C4-2B (cell line): ENCODE data around the gene C2CD2.

ENCODE experiments used
- ZFX ChIP-seq: fragments of 450-650 bp; IDR thresholded peaks from 2 replicates; pipeline ENCODE4 v1.6.1; 2017
- TF ChIP-seq, protein P1 (sequence below): fragments of 450-650 bp; conservative IDR thresholded peaks from 2 replicates; pipeline ENCODE4 v1.5.1; 2017; ENCODE audit warnings: mild to moderate bottlenecking

DNA sequence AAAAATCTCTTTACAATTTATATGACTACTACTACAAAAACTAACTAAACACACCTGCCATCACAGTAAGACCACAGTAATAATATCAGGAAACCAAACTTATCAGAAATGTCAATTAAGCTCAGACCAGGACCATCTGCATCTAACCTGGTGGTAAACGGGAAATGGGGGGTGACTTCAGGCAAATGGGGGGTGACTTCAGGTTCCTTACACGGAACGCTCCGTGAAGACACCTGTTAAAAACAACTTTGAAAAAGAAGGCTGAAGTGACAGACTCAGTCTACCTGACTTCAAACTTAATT lies 90.4 kb downstream of the C2CD2 start:
- TF ChIP-seq, protein P1, sequence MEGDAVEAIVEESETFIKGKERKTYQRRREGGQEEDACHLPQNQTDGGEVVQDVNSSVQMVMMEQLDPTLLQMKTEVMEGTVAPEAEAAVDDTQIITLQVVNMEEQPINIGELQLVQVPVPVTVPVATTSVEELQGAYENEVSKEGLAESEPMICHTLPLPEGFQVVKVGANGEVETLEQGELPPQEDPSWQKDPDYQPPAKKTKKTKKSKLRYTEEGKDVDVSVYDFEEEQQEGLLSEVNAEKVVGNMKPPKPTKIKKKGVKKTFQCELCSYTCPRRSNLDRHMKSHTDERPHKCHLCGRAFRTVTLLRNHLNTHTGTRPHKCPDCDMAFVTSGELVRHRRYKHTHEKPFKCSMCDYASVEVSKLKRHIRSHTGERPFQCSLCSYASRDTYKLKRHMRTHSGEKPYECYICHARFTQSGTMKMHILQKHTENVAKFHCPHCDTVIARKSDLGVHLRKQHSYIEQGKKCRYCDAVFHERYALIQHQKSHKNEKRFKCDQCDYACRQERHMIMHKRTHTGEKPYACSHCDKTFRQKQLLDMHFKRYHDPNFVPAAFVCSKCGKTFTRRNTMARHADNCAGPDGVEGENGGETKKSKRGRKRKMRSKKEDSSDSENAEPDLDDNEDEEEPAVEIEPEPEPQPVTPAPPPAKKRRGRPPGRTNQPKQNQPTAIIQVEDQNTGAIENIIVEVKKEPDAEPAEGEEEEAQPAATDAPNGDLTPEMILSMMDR: no peak
- no peak for TF ChIP-seq ZFX
